GM21390 (cell line): ENCODE results near the gene KRT23.

Experiments
- ATAC-seq: cut with Tn5 transposase; IDR thresholded peaks from one replicate; pipeline ENCODE4 v1.9.1; 2021; ENCODE audit not compliant: unreplicated experiment

Gene KRT23

GRCh38 chr17:40937384-40937819 is at the start of gene KRT23:
TSS of gene KRT23 (minus strand) at chr17:40937646. CDS start at chr17:40936603, 1,043 bp downstream.
- ATAC-seq: no peak

GRCh38 chr17:40986920-40987319 is 49.5 kb upstream of the KRT23 start:
- no peak for ATAC-seq

- no peak for ATAC-seq
These were observed 46.8 kb upstream of the KRT23 start, which contains the start of gene KRT40 for GRCh38 chr17:40984226-40984625. TSS of gene KRT40 (minus strand) at chr17:40984326. CDS start at chr17:40984273, 53 bp downstream.

GRCh38 chr17:40981115-40981514 is 43.7 kb upstream of the KRT23 start:
- ATAC-seq: no peak

- ATAC-seq: no peak
These were observed 43.1 kb upstream of the KRT23 start for GRCh38 chr17:40980596-40980995.

- no peak for ATAC-seq
These were observed 42.7 kb upstream of the KRT23 start for GRCh38 chr17:40980117-40980516.

- no peak for ATAC-seq
These were observed 41.2 kb upstream of the KRT23 start for GRCh38 chr17:40978575-40979151.

GRCh38 chr17:40975516-40975915 is 38.1 kb upstream of the KRT23 start:
- no peak for ATAC-seq

GRCh38 chr17:40974366-40974765 is 36.9 kb upstream of the KRT23 start:
- no peak for ATAC-seq

- ATAC-seq: no peak
These were observed 30.1 kb upstream of the KRT23 start for GRCh38 chr17:40967582-40967981.

GRCh38 chr17:40966848-40967247 is 29.4 kb upstream of the KRT23 start, which contains the start of gene KRT39:
TSS of gene KRT39 (minus strand) at chr17:40966948. CDS start at chr17:40966856, 92 bp downstream.
- ATAC-seq: no peak

GRCh38 chr17:40963838-40964237 is 26.4 kb upstream of the KRT23 start:
- no peak for ATAC-seq

GRCh38 chr17:40962059-40962561 is 24.7 kb upstream of the KRT23 start:
- ATAC-seq: no peak

- no peak for ATAC-seq
These were observed 24.1 kb upstream of the KRT23 start for GRCh38 chr17:40961591-40961990.

- ATAC-seq: no peak
These were observed 22.7 kb upstream of the KRT23 start for GRCh38 chr17:40960144-40960543.

- ATAC-seq: no peak
These were observed 20.9 kb upstream of the KRT23 start for GRCh38 chr17:40958086-40958953.

- no peak for ATAC-seq
These were observed 19.2 kb upstream of the KRT23 start for GRCh38 chr17:40956401-40957254.

- no peak for ATAC-seq
These were observed 16.4 kb upstream of the KRT23 start for GRCh38 chr17:40953881-40954280.

- ATAC-seq: no peak
These were observed 15.2 kb upstream of the KRT23 start for GRCh38 chr17:40952661-40953060.

- ATAC-seq: no peak
These were observed 14.7 kb upstream of the KRT23 start for GRCh38 chr17:40952154-40952553.

- ATAC-seq: no peak
These were observed 13.7 kb upstream of the KRT23 start for GRCh38 chr17:40951011-40951622.
